Measurements from ENCODE around the gene EIF3K.

Gene EIF3K

DNA sequence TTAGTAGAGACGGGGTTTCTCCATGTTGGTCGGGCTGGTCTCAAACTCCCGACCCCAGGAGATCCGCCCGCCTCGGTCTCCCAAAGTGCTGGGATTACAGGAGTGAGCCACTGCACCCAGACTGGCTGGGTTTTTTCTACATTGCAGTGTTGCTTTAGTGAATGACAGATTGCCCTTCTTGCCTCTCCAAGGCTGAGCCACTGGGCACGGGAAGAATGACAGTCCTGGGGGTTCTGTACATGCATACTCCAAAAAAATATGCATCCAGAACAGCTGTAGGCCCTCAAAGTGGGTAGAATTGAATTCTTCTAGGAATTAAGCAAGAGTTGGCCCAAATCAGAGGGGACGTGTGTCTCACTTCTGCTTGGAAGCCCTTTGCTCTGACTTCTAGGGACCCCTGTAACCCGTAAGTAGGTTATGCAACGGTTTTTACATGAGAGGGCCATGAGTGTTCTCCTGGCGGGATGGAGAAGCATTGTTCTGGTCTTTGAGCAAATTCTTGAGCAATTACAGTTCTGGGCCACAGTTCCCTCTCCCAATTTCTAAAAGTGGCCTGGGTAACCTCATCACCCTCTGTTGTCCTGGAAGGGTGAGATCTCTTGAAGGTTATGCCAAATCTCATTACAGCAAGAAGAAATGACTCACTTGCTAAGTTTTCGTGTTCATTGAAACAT lies 32.1 kb downstream of the EIF3K start:
- DNase-seq, result no peak

DNA sequence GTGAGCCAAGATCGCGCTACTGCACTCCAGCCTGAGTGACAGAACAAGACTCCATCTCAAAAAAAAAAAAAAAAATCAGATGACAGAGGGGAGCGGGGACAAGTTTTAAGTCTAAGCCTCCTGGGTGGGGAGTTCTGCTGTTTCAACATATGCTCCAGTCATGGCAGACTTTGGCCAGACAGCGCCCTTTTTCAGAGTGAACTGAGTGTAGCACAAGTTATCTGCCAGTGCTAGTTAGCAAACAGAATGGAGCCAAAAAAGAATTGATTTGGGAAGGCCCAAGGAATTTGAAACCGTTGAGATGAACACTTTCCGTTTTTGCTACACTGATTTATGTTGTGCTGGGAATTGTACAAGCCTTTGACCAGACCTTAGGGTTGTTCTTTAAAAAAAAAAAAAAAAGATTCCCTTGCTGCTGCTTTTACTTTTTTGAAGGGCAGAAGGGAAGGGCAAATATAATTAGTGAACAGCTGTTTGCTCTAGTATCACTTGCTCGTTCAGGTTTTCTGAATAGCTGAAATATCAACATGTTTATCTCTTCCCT lies 34.1 kb downstream of the EIF3K start:
- no peak for DNase-seq

GRCh38 chr19:38654628-38655055 lies 35.7 kb downstream of the EIF3K start:
- DNase-seq, result no peak

- DNase-seq, result peak; percentile 40
These were observed 36.3 kb downstream of the EIF3K start for GRCh38 chr19:38655148-38655824.

- DNase-seq, result peak; percentile 77
These were observed 37.4 kb downstream of the EIF3K start for GRCh38 chr19:38656171-38656981.

- DNase-seq, result peak; percentile 83
These were observed 38.7 kb downstream of the EIF3K start for GRCh38 chr19:38657633-38658222.

DNA sequence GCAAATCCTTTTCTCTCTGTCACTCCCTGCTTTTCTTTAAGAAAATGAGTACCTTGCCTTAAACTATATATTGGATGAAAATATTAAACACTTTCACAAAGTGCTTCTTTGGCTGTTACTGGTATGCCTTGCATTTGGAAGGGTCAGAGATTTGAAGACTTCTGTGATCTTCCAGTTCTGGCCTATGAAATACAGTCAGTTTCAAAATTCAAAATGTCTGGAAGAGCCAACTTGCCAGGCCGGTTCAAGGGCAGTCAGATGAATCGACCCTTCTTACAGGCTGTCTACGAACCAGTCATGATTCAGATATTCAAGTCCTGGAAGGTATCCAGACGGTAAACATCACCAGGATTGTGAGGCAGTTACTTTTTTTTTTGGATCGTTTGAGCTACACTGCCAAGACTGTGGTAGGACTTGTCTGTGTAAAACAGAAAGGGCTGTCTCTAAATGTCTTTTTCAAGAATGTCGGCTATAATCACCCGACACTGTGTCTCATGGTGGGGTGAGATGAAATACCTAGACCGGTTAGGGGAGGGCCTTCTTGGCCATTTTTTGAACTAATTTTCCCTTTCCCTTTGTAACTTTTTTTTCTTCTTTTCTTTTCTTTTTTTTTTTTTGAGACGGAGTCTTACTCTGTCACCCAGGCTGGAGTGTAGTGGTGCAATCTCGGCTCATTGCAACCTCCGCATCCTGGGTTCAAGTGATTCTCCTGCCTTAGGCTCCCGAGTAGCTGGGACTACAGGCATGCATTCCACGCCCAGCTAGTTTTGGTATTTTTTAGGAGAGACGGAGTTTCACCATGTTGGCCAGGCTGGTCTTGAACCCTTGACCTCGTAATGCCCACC lies 39.7 kb downstream of the EIF3K start:
- no peak for DNase-seq

- no peak for DNase-seq
These were observed 41.7 kb downstream of the EIF3K start for GRCh38 chr19:38660724-38661123.

DNA sequence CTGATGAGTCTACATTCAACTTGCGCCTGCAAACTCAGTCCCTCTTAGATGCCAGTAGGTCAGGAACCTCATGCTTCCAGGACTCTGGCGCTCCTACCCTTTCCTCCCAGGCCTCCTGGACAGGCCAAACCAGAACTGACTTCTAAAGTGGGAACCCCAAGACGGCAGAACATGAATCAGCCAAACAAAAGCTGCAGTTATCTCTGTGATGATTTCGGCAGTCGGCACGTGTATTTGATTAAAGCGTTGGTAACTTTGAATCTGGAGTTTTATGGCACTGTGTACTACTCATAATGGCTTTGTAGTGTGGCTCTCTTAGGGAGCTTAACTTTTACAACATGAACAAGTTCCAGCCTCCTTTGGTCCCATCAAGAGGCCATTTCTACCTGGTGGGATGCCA lies 42.1 kb downstream of the EIF3K start:
- DNase-seq, result no peak

- no peak for DNase-seq
These were observed 43.0 kb downstream of the EIF3K start for GRCh38 chr19:38661996-38662395.

DNA sequence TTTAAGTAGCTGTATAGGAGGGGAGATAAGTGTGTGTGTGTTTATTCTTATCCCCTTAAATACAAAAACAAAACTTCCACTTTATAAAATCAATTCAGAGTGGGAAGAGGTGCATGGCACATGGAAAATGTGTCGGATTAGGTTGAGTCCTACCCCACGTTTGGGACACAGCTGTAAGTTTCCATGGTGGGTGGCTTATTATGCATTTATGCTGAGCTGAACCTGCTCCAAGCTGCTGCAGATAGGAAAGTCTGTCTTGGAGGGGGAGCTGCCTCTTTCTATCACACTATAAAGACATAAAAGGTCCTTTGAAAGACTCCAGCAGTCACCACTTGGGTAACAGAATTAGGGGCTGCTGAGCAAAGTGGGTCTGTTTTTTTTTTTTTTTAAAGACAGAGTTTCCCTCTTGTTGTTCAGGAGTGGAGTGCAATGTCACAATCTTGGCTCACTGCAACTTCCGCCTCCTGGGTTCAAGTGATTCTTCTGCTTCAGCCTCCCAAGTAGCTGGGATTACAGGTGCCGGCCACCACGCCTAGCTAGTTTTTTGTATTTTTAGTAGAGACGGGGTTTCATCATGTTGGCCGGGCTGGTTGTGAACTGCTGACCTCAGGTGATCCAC lies 43.7 kb downstream of the EIF3K start:
- no peak for DNase-seq

DNA sequence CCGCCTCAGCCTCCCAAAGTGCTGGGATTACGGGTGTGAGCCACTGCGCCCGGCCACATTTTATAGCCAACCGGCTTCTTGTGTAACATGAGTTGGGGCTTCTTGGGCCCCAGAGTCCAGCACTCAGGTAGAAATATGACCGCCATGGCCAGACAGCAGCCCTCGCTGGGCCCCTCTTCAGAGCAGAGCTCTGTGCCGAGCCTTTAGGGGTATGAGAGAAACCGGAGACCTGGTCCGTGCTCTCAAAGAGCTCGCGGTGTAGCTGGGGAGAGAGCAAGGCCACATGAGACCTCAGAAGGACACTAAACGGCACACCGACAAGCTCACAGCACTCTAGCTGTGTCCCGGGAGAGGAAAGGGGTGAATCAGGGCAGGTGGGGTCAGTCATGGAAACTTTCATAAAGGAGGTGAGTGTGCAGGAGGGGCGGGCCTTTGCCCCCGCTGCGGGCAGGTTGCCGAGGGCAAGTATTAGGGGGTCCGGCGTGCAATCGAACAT lies 44.2 kb downstream of the EIF3K start:
- DNase-seq, result no peak

GRCh38 chr19:38663957-38664502 lies 45.0 kb downstream of the EIF3K start:
- DNase-seq, result no peak

GRCh38 chr19:38664503-38665211 lies 45.7 kb downstream of the EIF3K start:
- DNase-seq, result no peak

- DNase-seq, result no peak
These were observed 46.4 kb downstream of the EIF3K start for GRCh38 chr19:38665219-38665931.

DNA sequence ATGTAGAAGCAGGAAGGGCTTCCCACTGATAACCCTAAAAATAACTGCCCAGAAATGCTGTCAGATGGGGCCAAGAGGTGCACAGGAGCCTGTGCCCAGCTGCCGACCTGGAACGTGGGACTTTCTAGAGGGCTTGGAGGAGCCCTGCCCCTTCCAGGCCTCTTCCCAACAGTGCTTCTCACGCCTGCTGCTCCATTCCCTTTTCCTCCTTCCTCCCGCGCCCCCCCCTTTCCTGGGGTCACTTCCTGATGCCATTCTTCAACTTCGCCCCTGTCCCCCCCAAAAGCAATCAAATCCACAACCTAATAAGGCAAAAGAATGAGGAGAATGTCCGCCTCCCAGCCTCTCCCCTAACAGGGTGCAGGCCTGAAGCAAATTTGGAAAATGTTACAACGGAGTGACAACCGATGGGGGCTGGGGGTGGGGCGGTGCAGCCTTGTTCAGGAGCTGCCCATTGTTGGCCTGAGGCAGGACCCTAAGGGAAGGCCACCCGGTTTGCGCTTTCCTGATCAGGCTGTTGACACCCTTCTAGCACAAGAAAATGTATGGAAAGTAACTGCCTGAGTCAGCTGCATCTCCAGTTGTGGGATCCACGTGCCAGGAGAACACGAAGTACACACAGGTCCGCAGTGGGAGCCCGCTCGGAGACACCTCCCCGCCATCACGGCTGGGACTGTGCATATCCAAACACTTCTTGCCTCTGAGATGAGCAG lies 47.1 kb downstream of the EIF3K start:
- no peak for DNase-seq

DNA sequence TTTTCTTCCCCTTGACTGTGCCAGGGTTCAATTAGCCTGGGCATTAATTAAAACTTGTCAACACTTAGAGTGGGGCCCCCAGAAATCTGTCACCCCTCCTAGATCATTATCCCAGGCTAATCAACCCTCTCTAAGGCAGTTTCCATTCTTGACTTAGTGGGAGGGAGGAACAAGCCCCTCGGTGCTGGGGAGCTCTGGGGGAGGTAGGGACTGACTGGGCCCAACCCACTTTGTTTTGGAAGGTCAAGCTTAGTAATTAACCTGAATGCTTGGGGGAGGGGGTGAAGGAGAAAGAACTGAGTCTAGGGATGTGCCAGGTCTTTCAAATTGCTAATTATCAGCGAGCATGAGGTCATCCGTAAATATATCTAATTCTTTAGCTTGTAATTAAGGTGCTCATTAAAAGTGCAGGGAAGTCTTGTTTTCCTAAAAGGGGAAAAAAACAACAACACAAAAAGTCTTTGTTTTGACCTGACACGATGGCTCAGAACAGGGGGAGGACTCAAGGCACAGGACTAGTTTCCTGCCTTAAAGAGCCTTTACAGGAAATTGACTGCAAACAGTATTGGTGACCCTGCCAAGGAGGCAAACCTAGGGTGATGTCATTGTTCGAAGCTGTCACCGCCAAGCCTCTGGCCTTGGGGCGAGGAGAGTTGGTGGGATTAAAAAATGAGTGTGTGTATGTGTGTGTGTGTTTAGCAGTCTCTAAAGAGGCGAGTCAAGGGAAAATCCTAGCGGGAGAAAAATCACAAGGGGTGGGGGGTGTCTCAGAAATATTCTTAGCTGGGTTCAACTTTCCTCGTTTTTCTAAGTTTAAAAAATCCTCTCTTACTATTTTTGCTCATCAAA lies 47.9 kb downstream of the EIF3K start:
- DNase-seq, result peak; percentile 63

DNA sequence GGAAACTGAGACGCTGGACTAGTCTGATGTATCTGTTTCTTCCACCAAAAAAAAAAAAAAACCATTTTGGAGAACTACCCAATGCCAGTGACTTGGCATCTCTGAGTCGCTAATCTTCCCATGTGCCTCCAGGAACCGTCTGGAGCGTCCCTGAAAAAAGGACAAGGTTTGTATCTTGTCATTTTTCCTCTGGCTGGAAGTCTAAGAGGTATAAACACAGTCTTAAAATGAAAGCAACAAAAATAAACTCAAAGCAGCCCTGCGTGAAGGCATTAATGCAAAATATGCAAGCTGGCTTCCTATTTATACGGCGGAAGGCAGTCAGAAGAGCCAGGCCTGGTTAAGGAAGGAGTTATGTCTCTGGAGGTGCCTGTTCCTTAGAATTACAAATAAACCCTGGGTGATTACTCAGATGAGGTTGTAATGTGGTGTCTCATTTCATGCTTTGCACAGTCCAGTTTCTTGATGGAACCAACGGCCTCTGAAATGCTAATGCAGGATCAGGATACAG lies 48.7 kb downstream of the EIF3K start:
- DNase-seq, result no peak

Measured in CD4-positive, alpha-beta T cell treated with Interleukin-4 for 4 hours (primary cell).